Endothelial cell of umbilical vein (primary cell): ENCODE results near the gene UBASH3B. TPM values are rescaled to one million over a fixed set of nuclear protein-coding genes. Genes with fewer than 3 reads are reported as not detected.

Source experiments
- BruUV-seq: library from RNA; stranded (reverse); fragments of 400-500 nt; replicated peaks from 2 replicates; lab custom pipeline; 2021; lab: Mats Ljungman, UMichigan
- CTCF ChIA-PET: fragments of 300-600, 350-600 bp; sonication (Branson Sonifier 250); formaldehyde crosslinking; loops from one replicate; lab custom pipeline; 2021; ENCODE audit warnings: antibody characterized with exemption, inconsistent platforms; lab: Charles Lee
- POLR2A ChIA-PET: fragments of 300-600, 350-600 bp; sonication (Branson Sonifier 250); formaldehyde crosslinking; loops from one replicate; lab custom pipeline; 2021; ENCODE audit warnings: antibody characterized with exemption, inconsistent platforms; lab: Charles Lee
- DNase-seq: peaks from one replicate; pipeline ENCODE4 v3.0.0-alpha.2; 2011; ENCODE audit warnings: low read depth, low spot score
- FAIRE-seq: peaks from 2 replicates; lab custom pipeline; 2011; peaks lifted over from hg19 to GRCh38; lab: Jason Lieb, UNC
- H2AFZ ChIP-seq: 2 replicates; pipeline ENCODE4 v1.6.0; 2012; ENCODE audit warnings: low read depth, low read length, control low read depth, inconsistent platforms
- H3K27ac ChIP-seq: 2 replicates; pipeline ENCODE4 v1.5.1; 2011; ENCODE audit warnings: low read depth, mild to moderate bottlenecking, control low read depth, low read length, moderate library complexity; ENCODE audit not compliant: insufficient read depth
- H3K27me3 ChIP-seq, 2 experiments: 2 replicates each; pipeline versions ENCODE4 v1.6.0 to v1.6.1; 2011; ENCODE audit warnings: low read length in 2 of 2, mixed read lengths in 1 of 2; ENCODE audit not compliant: control insufficient read depth in 2 of 2, insufficient read depth in 2 of 2
- H3K36me3 ChIP-seq, 2 experiments: 2 replicates in 1 of 2; 3 replicates in 1 of 2; pipeline ENCODE4 v1.5.1; 2011; ENCODE audit warnings: low read length in 2 of 2, mild to moderate bottlenecking in 1 of 2, moderate library complexity in 1 of 2; ENCODE audit not compliant: control insufficient read depth in 2 of 2, insufficient read depth in 2 of 2; ENCODE audit errors: extremely low read depth in 1 of 2
- H3K4me1 ChIP-seq: 3 replicates; pipeline ENCODE4 v1.5.1; 2011; ENCODE audit warnings: mild to moderate bottlenecking, low read length; ENCODE audit not compliant: control insufficient read depth, insufficient read depth; ENCODE audit errors: extremely low read depth
- H3K4me2 ChIP-seq: 2 replicates; pipeline ENCODE4 v1.6.1; 2011; ENCODE audit warnings: low read length, control low read depth, mixed read lengths; ENCODE audit not compliant: insufficient read depth
- H3K4me3 ChIP-seq, 3 experiments: fragments of 200-600 bp in 1 of 3; sonication (generic), shearing (Covaris generic) in 1 of 3; replicated peaks in 1 of 3; 2 replicates each; pipeline ENCODE4 v1.5.1; 2011 to 2016; ENCODE audit warnings: control low read depth in 3 of 3, low read length in 3 of 3, mild to moderate bottlenecking in 2 of 3, inconsistent platforms in 1 of 3, low read depth in 1 of 3, moderate library complexity in 1 of 3; ENCODE audit not compliant: insufficient read depth in 1 of 3
- H3K79me2 ChIP-seq: 2 replicates; pipeline ENCODE4 v1.6.0; 2012; ENCODE audit warnings: low read length, inconsistent platforms; ENCODE audit not compliant: control insufficient read depth, insufficient read depth
- H3K9ac ChIP-seq: replicated peaks from 2 replicates; pipeline ENCODE3; 2011; ENCODE audit warnings: low read length, control low read depth; ENCODE audit not compliant: insufficient read depth; ENCODE audit errors: extremely low read depth
- H3K9me1 ChIP-seq: replicated peaks from 3 replicates; pipeline ENCODE4 v1.6.0; 2011; ENCODE audit warnings: mild to moderate bottlenecking, low read length; ENCODE audit not compliant: control insufficient read depth, insufficient read depth; ENCODE audit errors: extremely low read depth
- H3K9me3 ChIP-seq: replicated peaks from 2 replicates; pipeline ENCODE4 v1.5.1; 2012; ENCODE audit warnings: low read length, inconsistent platforms; ENCODE audit not compliant: control insufficient read depth, insufficient read depth
- H4K20me1 ChIP-seq: replicated peaks from 2 replicates; pipeline ENCODE3; 2011; ENCODE audit warnings: mild to moderate bottlenecking, low read length; ENCODE audit not compliant: control insufficient read depth, insufficient read depth; ENCODE audit errors: extremely low read depth
- CTCF ChIP-seq, 2 donors: IDR thresholded peaks; 1 replicate in 1 of 2; 2 replicates in 1 of 2; pipeline ENCODE4 v1.5.1; 2011; ENCODE audit warnings: low read length in 2 of 2, mild to moderate bottlenecking in 2 of 2, moderate library complexity in 2 of 2, control low read depth in 1 of 2, inconsistent platforms in 1 of 2, low read depth in 1 of 2; ENCODE audit not compliant: insufficient read depth in 1 of 2; ENCODE audit errors: extremely low read depth in 1 of 2
- EZH2 ChIP-seq: IDR thresholded peaks from 2 replicates; pipeline ENCODE4 v1.6.1; 2012; ENCODE audit warnings: borderline replicate concordance, low read depth, mild to moderate bottlenecking, moderate library complexity, low read length, inconsistent platforms; ENCODE audit not compliant: severe bottlenecking
- FOS ChIP-seq: IDR thresholded peaks from 2 replicates; pipeline ENCODE4 v1.6.1; 2011; ENCODE audit warnings: mild to moderate bottlenecking, low read length, moderate library complexity, borderline replicate concordance; ENCODE audit not compliant: insufficient read depth
- GATA2 ChIP-seq: IDR thresholded peaks from 2 replicates; pipeline ENCODE4 v1.7.0; 2011; ENCODE audit warnings: low read depth, mild to moderate bottlenecking, moderate library complexity, mixed read lengths, low read length; ENCODE audit not compliant: insufficient read length, insufficient read depth
- JUN ChIP-seq: IDR thresholded peaks from 2 replicates; pipeline ENCODE4 v1.6.1; 2011; ENCODE audit warnings: borderline replicate concordance, low read depth; ENCODE audit not compliant: insufficient read length, insufficient read depth
- MAX ChIP-seq: IDR thresholded peaks from 2 replicates; pipeline ENCODE4 v1.6.1; 2011; ENCODE audit not compliant: insufficient read depth, insufficient read length
- MYC ChIP-seq: IDR thresholded peaks from one replicate; pipeline ENCODE4 v1.6.1; 2011; ENCODE audit warnings: mild to moderate bottlenecking, low read depth, low read length
- POLR2A ChIP-seq: IDR thresholded peaks from 2 replicates; pipeline ENCODE4 v1.6.1; 2012; ENCODE audit warnings: low read depth, mild to moderate bottlenecking, control low read depth, low read length
- POLR2AphosphoS5 ChIP-seq: IDR thresholded peaks from 2 replicates; pipeline ENCODE4 v1.6.1; 2012; ENCODE audit warnings: low read depth, mild to moderate bottlenecking, control low read depth, low read length, moderate library complexity; ENCODE audit not compliant: insufficient read depth
- dilution Hi-C: fragments of 300-500 bp; cut with MboI; formaldehyde crosslinking; loops from one replicate; pipeline ENCODE4 v1.15.0; 2019; ENCODE audit warnings: low sequenced_read_pairs; ENCODE audit not compliant: extremely low pct_ligation_motif_present
- intact Hi-C: fragments of 100-400 bp; cut with micrococcal nuclease; formaldehyde crosslinking; loops from one replicate; pipeline ENCODE4 v1.10.0; 2022
- polyA plus RNA-seq, 4 experiments: library from polyadenylated mRNA; depleted of rRNA in 3 of 4; stranded (reverse) in 3 of 4; unstranded in 1 of 4; fragments of >200 nt; gene quantifications; 2 replicates each; pipeline versions ENCODE4 v1.2.1 to v1.2.3, GENCODE V29; 2011 to 2012; ENCODE audit warnings: missing spikeins in 1 of 4
- total RNA-seq: library from RNA; stranded (reverse); gene quantifications from 2 replicates; pipeline ENCODE4 v1.2.3, GENCODE V29; 2021

Gene UBASH3B
- total and polyA plus RNA-seq, 2 donors (not counting 3 experiments of a cell fraction or from before 2014, with no cell fraction given) = 23.7 to 38.1 TPM

GRCh38 chr11:122652495-122652894 is 3.0 kb upstream of the UBASH3B start:
- dilution Hi-C loops = no loop called here
- CTCF ChIA-PET = interaction anchor here (1.3 to 2.4 kb wide), 5 partner anchors 10 to 130 kb away, joined by 3 to 27 read pairs (median 5); no protein-coding TSS in a partner anchor
- FAIRE-seq = no peak

More at GRCh38 chr11:122652495-122652894, 3.0 kb upstream of the UBASH3B start:
- peaks cover 23% of the 10 kb centered on the region for H3K4me1 ChIP-seq
- H3K4me3 ChIP-seq = no peak overlapping the region
- POLR2A ChIA-PET = no interaction called here
- no peaks in the 10 kb centered on the region for H4K20me1 ChIP-seq
- no peaks in the 10 kb centered on the region for H3K9me1 ChIP-seq
- H3K27me3 ChIP-seq = no peaks in the 10 kb centered on the region
- H3K4me2 ChIP-seq = no peak overlapping the region
- no peak for TF ChIP-seq FOS
- TF ChIP-seq POLR2AphosphoS5 = no peak
- TF ChIP-seq JUN = no peak
- TF ChIP-seq POLR2A = no peak
- no peak for TF ChIP-seq EZH2
- TF ChIP-seq CTCF (IDR thresholded peaks at IDR 0.05; ENCODE audit: extremely low read depth in 1 of 2, insufficient read depth in 1 of 2, low read depth in 1 of 2, low read length in 2 of 2) = no peak
- no peak for TF ChIP-seq MYC
- TF ChIP-seq MAX = no peak
- no peak for TF ChIP-seq GATA2
- no peak overlapping the region for H2AFZ ChIP-seq
- no peak for DNase-seq
- no peaks in the 10 kb centered on the region for H3K36me3 ChIP-seq
- H3K79me2 ChIP-seq = peaks cover 11% of the 10 kb centered on the region
- no peak overlapping the region for H3K9ac ChIP-seq
- no peak overlapping the region for H3K27ac ChIP-seq
- no peaks in the 10 kb centered on the region for H3K9me3 ChIP-seq
- no TSS peak for BruUV-seq
- intact Hi-C loops = no loop called here
